ENCODE data around the gene RHO. TPM values are rescaled to one million over a fixed set of nuclear protein-coding genes. Genes with fewer than 3 reads are reported as not detected.

Gene RHO
- not detected in 2 replicates for total RNA-seq

DNA sequence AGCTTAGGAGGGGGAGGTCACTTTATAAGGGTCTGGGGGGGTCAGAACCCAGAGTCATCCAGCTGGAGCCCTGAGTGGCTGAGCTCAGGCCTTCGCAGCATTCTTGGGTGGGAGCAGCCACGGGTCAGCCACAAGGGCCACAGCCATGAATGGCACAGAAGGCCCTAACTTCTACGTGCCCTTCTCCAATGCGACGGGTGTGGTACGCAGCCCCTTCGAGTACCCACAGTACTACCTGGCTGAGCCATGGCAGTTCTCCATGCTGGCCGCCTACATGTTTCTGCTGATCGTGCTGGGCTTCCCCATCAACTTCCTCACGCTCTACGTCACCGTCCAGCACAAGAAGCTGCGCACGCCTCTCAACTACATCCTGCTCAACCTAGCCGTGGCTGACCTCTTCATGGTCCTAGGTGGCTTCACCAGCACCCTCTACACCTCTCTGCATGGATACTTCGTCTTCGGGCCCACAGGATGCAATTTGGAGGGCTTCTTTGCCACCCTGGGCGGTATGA lies at the start of gene RHO:
Gene RHO, plus strand, starts transcription at position 51 of the 512 bp plus-strand sequence. Its CDS starts 95 bp downstream, at position 146.

DNA sequence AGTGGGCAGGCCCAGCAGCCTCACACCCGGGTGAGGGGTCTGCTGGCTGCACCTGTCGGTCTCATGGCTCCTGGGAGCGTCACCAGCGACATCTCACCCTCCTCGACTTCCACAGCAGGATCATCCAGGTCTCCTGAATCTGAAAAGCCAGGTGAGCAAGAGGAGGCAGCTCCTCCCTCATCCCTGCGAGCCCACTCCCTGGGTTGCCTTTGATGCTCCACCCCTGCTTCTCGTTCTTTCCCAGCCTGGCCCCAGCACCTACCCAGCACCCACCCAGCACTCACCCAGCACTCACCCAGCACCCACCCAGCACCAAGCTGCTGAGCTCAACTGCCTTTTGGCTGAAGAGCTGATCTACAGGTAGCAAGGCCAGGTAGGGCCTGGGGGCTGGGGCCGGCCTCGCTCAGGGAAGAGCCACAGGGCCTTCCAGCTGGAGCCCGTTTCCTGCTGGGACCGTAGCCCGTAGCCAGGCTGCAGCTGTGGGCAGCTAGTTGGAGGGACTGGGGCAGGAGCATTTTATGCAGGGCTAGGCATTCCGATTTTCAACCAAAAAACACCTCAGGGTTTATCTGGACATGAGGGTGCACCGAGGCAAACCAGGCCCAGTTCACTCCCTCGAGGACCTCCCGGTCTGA lies 14.8 kb downstream of the RHO start, which contains the start of gene H1-8:
Gene H1-8, plus strand, starts transcription at position 20 of the 635 bp plus-strand sequence. Its CDS starts 44 bp downstream, at position 64.

Other genes starting within 250 kb of the RHO start
- 24.3 and 31.6 TPM in 2 replicates for gene HMCES, start 249.8 kb upstream of the RHO start, total RNA-seq
- gene EFCAB12, start 100.0 kb upstream of the RHO start, total RNA-seq, result under 0.01 TPM in 1 of 2 replicates, not detected in the other
- 7.5 and 10.9 TPM in 2 replicates for gene MBD4, start 88.7 kb upstream of the RHO start, total RNA-seq
- gene IFT122, start 88.4 kb upstream of the RHO start, total RNA-seq, result 14.0 and 15.2 TPM in 2 replicates
- gene H1-8, start 14.5 kb downstream of the RHO start, total RNA-seq, result not detected in 2 replicates
- gene PLXND1, start 78.0 kb downstream of the RHO start, total RNA-seq, result 125 and 347 TPM in 2 replicates